ENCODE results near the gene MMP10.

- TF ChIP-seq KAT7 (CRISPR knock-in tag; IDR thresholded peaks at IDR 0.05; ENCODE audit: borderline replicate concordance), result no peak
- TF ChIP-seq ZNF138 (CRISPR knock-in tag; conservative IDR thresholded peaks at IDR 0.05), result no peak
- 0 out of 2 replicates have a peak, but pooled peaks have one; percentile 34 for TF ChIP-seq CTCF (IDR thresholded peaks at IDR 0.05)
- TF ChIP-seq GABPB1 (CRISPR knock-in tag; IDR thresholded peaks at IDR 0.05), result no peak
- no peak for TF ChIP-seq AFF4 (CRISPR knock-in tag; IDR thresholded peaks at IDR 0.05; ENCODE audit: borderline replicate concordance)
- TF ChIP-seq ATF3 (CRISPR knock-in tag; conservative IDR thresholded peaks at IDR 0.05), result no peak
Observed at GRCh38 chr11:102780491-102780918, at the start of gene MMP10.

Data from WTC11 (cell line).